ENCODE results near the gene KRTAP4-16. TPM values are rescaled to one million over a fixed set of nuclear protein-coding genes. Genes with fewer than 3 reads are reported as not detected.

Gene KRTAP4-16
- total RNA-seq, 4 donors from 2014 or later, result not detected

GRCh38 chr17:41147531-41148204, 45.7 kb upstream of the KRTAP4-16 start:
- Histone ChIP-seq H3K27me3 (peaks cover 9% of the 10 kb centered on the region), H3K4me1 (no peaks in the 10 kb centered on the region), H3K9me3 (peaks cover 5 to 7% of the 10 kb centered on the region in 2 donors), H3K27ac (no peak overlapping the region), H3K4me3 (no peak overlapping the region), H3K36me3 (no peaks in the 10 kb centered on the region)
- WGBS, 2 donors (ENCODE audit: low coverage in 1 of 2), result 81 to 89% methylated on average over 1 to 2 of the region's 2 CpGs
- intact Hi-C loops (cut with DNase I; ENCODE audit: low total_unique reads), result no loop called here
- no peak for DNase-seq
- in situ Hi-C loops (cut with MboI; ENCODE audit: low pct_ligation_motif_present in 1 of 4, low pct_unique_long_range_greater_than_20kb in 1 of 4, low sequenced_read_pairs in 3 of 4), result no loop called here
- TF ChIP-seq EP300 (IDR thresholded peaks at IDR 0.05; ENCODE audit: low read depth), result no peak
- TF ChIP-seq, protein P1, sequence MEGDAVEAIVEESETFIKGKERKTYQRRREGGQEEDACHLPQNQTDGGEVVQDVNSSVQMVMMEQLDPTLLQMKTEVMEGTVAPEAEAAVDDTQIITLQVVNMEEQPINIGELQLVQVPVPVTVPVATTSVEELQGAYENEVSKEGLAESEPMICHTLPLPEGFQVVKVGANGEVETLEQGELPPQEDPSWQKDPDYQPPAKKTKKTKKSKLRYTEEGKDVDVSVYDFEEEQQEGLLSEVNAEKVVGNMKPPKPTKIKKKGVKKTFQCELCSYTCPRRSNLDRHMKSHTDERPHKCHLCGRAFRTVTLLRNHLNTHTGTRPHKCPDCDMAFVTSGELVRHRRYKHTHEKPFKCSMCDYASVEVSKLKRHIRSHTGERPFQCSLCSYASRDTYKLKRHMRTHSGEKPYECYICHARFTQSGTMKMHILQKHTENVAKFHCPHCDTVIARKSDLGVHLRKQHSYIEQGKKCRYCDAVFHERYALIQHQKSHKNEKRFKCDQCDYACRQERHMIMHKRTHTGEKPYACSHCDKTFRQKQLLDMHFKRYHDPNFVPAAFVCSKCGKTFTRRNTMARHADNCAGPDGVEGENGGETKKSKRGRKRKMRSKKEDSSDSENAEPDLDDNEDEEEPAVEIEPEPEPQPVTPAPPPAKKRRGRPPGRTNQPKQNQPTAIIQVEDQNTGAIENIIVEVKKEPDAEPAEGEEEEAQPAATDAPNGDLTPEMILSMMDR (IDR thresholded peaks at IDR 0.05), result no peak
- TF ChIP-seq POLR2AphosphoS5 (IDR thresholded peaks at IDR 0.05), result no peak
- no peak for TF ChIP-seq POLR2A (IDR thresholded peaks at IDR 0.05)

DNA sequence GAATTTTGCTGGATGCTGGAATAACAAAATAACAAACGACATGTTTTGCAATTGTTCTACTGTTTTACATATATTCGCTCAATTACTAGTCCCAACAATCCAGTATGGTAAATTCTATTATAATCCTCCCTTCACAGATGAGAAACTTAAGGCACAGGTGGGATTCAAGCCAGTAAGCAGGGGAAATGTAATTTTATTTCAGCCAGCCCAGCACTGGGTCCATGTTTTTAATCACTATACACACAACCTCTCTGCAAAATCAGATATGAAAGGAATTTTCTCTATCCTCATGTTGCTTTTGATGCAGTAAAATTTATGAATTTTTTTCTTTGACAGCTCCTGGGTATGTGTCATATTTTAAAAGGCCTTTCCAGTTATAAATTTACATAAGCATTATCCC, 43.3 kb upstream of the KRTAP4-16 start:
- in situ Hi-C loops (cut with MboI; ENCODE audit: low pct_ligation_motif_present in 1 of 4, low pct_unique_long_range_greater_than_20kb in 1 of 4, low sequenced_read_pairs in 3 of 4), result no loop called here

DNA sequence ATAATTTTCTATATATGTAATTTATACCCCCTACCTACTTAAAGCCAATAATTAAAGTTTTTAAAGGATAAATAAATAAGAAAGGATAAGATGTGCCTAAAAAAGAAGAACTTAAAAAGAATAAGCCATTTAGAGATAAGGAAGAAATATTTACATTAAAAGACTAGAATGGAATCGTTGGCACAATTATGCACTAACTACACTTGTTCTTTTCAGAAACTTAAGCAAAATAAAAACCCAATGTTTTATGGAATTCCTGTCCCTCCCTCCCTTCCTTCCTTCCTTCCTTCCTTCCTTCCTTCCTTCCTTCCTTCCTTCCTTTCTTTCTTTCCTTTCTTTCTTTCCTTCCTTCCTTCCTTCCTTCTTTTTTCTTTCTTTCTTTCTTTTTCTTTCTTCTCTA, 42.8 kb upstream of the KRTAP4-16 start:
- in situ Hi-C loops (cut with MboI; ENCODE audit: low pct_ligation_motif_present in 1 of 4, low pct_unique_long_range_greater_than_20kb in 1 of 4, low sequenced_read_pairs in 3 of 4), result no loop called here

More for the DNA sequence above, 43.3 kb upstream of the KRTAP4-16 start:
- TF ChIP-seq POLR2A (IDR thresholded peaks at IDR 0.05), result no peak
- TF ChIP-seq EP300 (IDR thresholded peaks at IDR 0.05; ENCODE audit: low read depth), result no peak
- TF ChIP-seq POLR2AphosphoS5 (IDR thresholded peaks at IDR 0.05), result no peak
- TF ChIP-seq, protein P1 (IDR thresholded peaks at IDR 0.05), result no peak
- Histone ChIP-seq H3K27ac (no peak overlapping the region), H3K4me1 (no peaks in the 10 kb centered on the region), H3K36me3 (no peaks in the 10 kb centered on the region), H3K27me3 (no peaks in the 10 kb centered on the region), H3K4me3 (no peak overlapping the region), H3K9me3 (peaks cover 9 to 11% of the 10 kb centered on the region in 2 donors)
- intact Hi-C loops (cut with DNase I; ENCODE audit: low total_unique reads), result no loop called here
- no peak for DNase-seq
- WGBS, 2 donors (ENCODE audit: low coverage in 1 of 2), result 87 to 94% methylated on average over 2 of the region's 2 CpGs

GRCh38 chr17:41141361-41141760, 39.4 kb upstream of the KRTAP4-16 start:
- no peak for DNase-seq
- Histone ChIP-seq H3K9me3 (peaks cover 10 to 15% of the 10 kb centered on the region in 2 donors), H3K36me3 (no peaks in the 10 kb centered on the region), H3K27me3 (peaks cover 7% of the 10 kb centered on the region), H3K4me1 (no peaks in the 10 kb centered on the region), H3K27ac (no peak overlapping the region), H3K4me3 (no peak overlapping the region)
- TF ChIP-seq, protein P1 (IDR thresholded peaks at IDR 0.05), result no peak
- no peak for TF ChIP-seq POLR2AphosphoS5 (IDR thresholded peaks at IDR 0.05)
- in situ Hi-C loops (cut with MboI; ENCODE audit: low pct_ligation_motif_present in 1 of 4, low pct_unique_long_range_greater_than_20kb in 1 of 4, low sequenced_read_pairs in 3 of 4), result no loop called here
- intact Hi-C loops (cut with DNase I; ENCODE audit: low total_unique reads), result no loop called here

More for the DNA sequence above, 42.8 kb upstream of the KRTAP4-16 start:
- Histone ChIP-seq H3K4me1 (no peaks in the 10 kb centered on the region), H3K9me3 (peaks cover 10 to 15% of the 10 kb centered on the region in 2 donors), H3K4me3 (no peak overlapping the region), H3K27ac (no peak overlapping the region), H3K36me3 (no peaks in the 10 kb centered on the region), H3K27me3 (no peaks in the 10 kb centered on the region)
- DNase-seq, result no peak
- no peak for TF ChIP-seq EP300 (IDR thresholded peaks at IDR 0.05; ENCODE audit: low read depth)
- 78 to 89% methylated on average over 1 of the region's 1 CpG for WGBS, 2 donors (ENCODE audit: low coverage in 1 of 2)
- intact Hi-C loops (cut with DNase I; ENCODE audit: low total_unique reads), result no loop called here

All from transverse colon (tissue), 4 donors.